ENCODE measurements around the gene SPANXC. TPM values are rescaled to one million over a fixed set of nuclear protein-coding genes. Genes with fewer than 3 reads are reported as not detected.
"Not testable (repeated sequence)": the region's sequence is repeated elsewhere in the genome, so short reads cannot be mapped to it uniquely, and the experiment has no call there.

SPANXC gene
- not detected in 2 replicates for total RNA-seq (2021)
- long read RNA-seq: 0 reads

- H2BK12ac ChIP-seq (ENCODE audit: insufficient read length, low read depth, low read length); H4K5ac ChIP-seq (ENCODE audit: insufficient read length, low read depth, low read length); H2BK120ac ChIP-seq (ENCODE audit: low read depth, low read length, poor library complexity, severe bottlenecking); H3T11ph ChIP-seq (ENCODE audit: low read length); H3K4me1 Mint-ChIP-seq; H3K79me1 ChIP-seq (ENCODE audit: insufficient read depth, low read depth, low read length, poor library complexity, severe bottlenecking); H3K27me3 ChIP-seq (ENCODE audit: insufficient read depth, low read length); H3K27ac ChIP-seq (ENCODE audit: insufficient read length, low read depth, low read length); H3K23ac ChIP-seq (ENCODE audit: insufficient read length, low read depth, low read length); H2AFZ ChIP-seq (ENCODE audit: low read length); H3K9ac ChIP-seq (ENCODE audit: extremely low read depth, insufficient read length, low read length); H3K79me2 ChIP-seq (ENCODE audit: insufficient read depth, low read length); H4K8ac ChIP-seq (replicated peaks; ENCODE audit: insufficient read length, low read depth, low read length); H4K91ac ChIP-seq (ENCODE audit: insufficient read length, low read depth, low read length); H3K36me3 Mint-ChIP-seq (ENCODE audit: insufficient read depth in 1 of 3, low read depth in 3 of 3); H2BK20ac ChIP-seq (ENCODE audit: low read depth, low read length, poor library complexity, severe bottlenecking); H2BK5ac ChIP-seq (ENCODE audit: insufficient read length, low read length); H3K23me2 ChIP-seq (ENCODE audit: insufficient read length, low read depth, low read length, poor library complexity, severe bottlenecking); DNase-seq; H3K27me3 Mint-ChIP-seq (ENCODE audit: low read depth); H3K56ac ChIP-seq (ENCODE audit: insufficient read length, low read depth, low read length); H3K4me3 Mint-ChIP-seq; H3K18ac ChIP-seq (ENCODE audit: insufficient read length, low read depth, low read length); H3K4ac ChIP-seq (ENCODE audit: low read depth, low read length); H3K4me2 ChIP-seq (ENCODE audit: insufficient read depth, insufficient read length, low read length); H2BK15ac ChIP-seq (ENCODE audit: low read depth, low read length); H3K4me1 ChIP-seq (ENCODE audit: insufficient read depth, low read length); H4K20me1 ChIP-seq (ENCODE audit: control insufficient read depth, insufficient read depth, insufficient read length); H2AK5ac ChIP-seq (ENCODE audit: insufficient read length, low read length); H3K9me3 ChIP-seq (ENCODE audit: control insufficient read depth, low read depth, low read length); H3K14ac ChIP-seq (ENCODE audit: insufficient read depth, low read length); H3K27ac Mint-ChIP-seq: not testable (repeated sequence)
- WGBS (ENCODE audit: extremely low coverage, insufficient read length, low lambda C conversion rate): no CpG with 5 or more reads among the region's 12 CpGs
- H3K9me3 Mint-ChIP-seq: peaks cover 10 to 17% of the 10 kb centered on the region in 2 experiments
Observed at GRCh38 chrX:141242417-141242816, at the start of gene SPANXC. Gene SPANXC, minus strand, starts transcription at chrX:141242517. Its CDS starts 60 bp downstream, at chrX:141242457.

Data from H9 (cell line).